HL-60 (cell line): ENCODE data around the gene KRT17.

Experiments used
- DNase-seq, 2 experiments: peaks; one replicate each; pipeline ENCODE4 v3.0.0-alpha.2; 2010 to 2020; ENCODE audit warnings: low read depth in 1 of 2, low spot score in 1 of 2
- H3K27ac ChIP-seq: fragments of 250-450 bp; sonication (Bioruptor Pico); replicated peaks from 2 replicates; pipeline ENCODE4 v1.5.1; 2020; ENCODE audit warnings: mild to moderate bottlenecking, moderate library complexity
- H3K27me3 ChIP-seq: fragments of 250-450 bp; sonication (Bioruptor Pico); 2 replicates; pipeline ENCODE4 v1.5.1; 2021; ENCODE audit warnings: mild to moderate bottlenecking, moderate library complexity; ENCODE audit not compliant: insufficient read depth, poor library complexity, severe bottlenecking
- H3K4me3 ChIP-seq: replicated peaks from 2 replicates; pipeline ENCODE4 v1.5.1; 2011; ENCODE audit warnings: mild to moderate bottlenecking, control low read depth, low read length; ENCODE audit not compliant: insufficient read depth
- CTCF ChIP-seq: IDR thresholded peaks from one replicate; pipeline ENCODE4 v1.5.1; 2011; ENCODE audit warnings: low read length, control low read depth, inconsistent platforms; ENCODE audit not compliant: insufficient read depth
- GABPA ChIP-seq: IDR thresholded peaks from 2 replicates; pipeline ENCODE4 v1.6.1; 2012; ENCODE audit warnings: low read depth
- POLR2AphosphoS5 ChIP-seq: IDR thresholded peaks from 2 replicates; pipeline ENCODE4 v1.6.1; 2012; ENCODE audit warnings: low read depth
- SPI1 ChIP-seq: IDR thresholded peaks from 2 replicates; pipeline ENCODE4 v1.6.1; 2012; ENCODE audit warnings: low read depth, mild to moderate bottlenecking, borderline replicate concordance
- TF ChIP-seq, protein P1 (sequence below): IDR thresholded peaks from 2 replicates; pipeline ENCODE4 v1.6.1; 2012; ENCODE audit warnings: low read depth; ENCODE audit not compliant: insufficient replicate concordance

Gene KRT17

GRCh38 chr17:41653421-41653820 is 29.0 kb upstream of the KRT17 start:
- Histone ChIP-seq H3K27ac (no peak overlapping the region), H3K27me3 (no peaks in the 10 kb centered on the region), H3K4me3 (no peak overlapping the region)
- TF ChIP-seq SPI1 (no peak), GABPA (no peak), CTCF (no peak), POLR2AphosphoS5 (no peak)
- TF ChIP-seq, protein P1, sequence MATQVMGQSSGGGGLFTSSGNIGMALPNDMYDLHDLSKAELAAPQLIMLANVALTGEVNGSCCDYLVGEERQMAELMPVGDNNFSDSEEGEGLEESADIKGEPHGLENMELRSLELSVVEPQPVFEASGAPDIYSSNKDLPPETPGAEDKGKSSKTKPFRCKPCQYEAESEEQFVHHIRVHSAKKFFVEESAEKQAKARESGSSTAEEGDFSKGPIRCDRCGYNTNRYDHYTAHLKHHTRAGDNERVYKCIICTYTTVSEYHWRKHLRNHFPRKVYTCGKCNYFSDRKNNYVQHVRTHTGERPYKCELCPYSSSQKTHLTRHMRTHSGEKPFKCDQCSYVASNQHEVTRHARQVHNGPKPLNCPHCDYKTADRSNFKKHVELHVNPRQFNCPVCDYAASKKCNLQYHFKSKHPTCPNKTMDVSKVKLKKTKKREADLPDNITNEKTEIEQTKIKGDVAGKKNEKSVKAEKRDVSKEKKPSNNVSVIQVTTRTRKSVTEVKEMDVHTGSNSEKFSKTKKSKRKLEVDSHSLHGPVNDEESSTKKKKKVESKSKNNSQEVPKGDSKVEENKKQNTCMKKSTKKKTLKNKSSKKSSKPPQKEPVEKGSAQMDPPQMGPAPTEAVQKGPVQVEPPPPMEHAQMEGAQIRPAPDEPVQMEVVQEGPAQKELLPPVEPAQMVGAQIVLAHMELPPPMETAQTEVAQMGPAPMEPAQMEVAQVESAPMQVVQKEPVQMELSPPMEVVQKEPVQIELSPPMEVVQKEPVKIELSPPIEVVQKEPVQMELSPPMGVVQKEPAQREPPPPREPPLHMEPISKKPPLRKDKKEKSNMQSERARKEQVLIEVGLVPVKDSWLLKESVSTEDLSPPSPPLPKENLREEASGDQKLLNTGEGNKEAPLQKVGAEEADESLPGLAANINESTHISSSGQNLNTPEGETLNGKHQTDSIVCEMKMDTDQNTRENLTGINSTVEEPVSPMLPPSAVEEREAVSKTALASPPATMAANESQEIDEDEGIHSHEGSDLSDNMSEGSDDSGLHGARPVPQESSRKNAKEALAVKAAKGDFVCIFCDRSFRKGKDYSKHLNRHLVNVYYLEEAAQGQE: no peak
- no peak for DNase-seq

DNA sequence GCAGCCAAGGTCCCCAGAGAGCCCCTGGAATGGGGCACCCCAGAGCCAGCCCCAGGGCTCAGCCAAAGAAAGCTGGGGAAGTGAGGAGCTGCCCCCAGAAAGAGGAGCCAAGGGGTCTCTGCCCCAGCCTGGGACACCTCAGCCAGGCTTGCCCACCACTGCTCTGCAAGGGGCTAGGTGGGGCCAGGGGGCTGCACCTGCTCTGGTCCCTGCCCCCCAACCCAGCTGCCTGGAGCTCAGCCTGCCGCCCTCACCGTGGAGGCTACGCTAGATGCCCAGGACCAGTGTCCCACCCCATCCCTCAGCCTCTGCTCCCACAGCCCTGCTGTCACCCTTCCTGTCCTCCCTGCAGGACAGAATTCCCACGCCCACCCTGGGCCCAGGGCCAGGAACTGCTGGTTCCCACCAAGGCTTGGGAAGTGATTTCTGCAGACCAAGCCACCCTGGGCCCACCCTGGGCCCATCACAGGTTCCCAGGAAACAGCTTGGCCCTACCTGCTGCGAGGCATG is 28.1 kb upstream of the KRT17 start:
- TF ChIP-seq POLR2AphosphoS5: no peak
- TF ChIP-seq, protein P1: no peak
- TF ChIP-seq SPI1: no peak
- no peak for TF ChIP-seq GABPA
- TF ChIP-seq CTCF: no peak

DNA sequence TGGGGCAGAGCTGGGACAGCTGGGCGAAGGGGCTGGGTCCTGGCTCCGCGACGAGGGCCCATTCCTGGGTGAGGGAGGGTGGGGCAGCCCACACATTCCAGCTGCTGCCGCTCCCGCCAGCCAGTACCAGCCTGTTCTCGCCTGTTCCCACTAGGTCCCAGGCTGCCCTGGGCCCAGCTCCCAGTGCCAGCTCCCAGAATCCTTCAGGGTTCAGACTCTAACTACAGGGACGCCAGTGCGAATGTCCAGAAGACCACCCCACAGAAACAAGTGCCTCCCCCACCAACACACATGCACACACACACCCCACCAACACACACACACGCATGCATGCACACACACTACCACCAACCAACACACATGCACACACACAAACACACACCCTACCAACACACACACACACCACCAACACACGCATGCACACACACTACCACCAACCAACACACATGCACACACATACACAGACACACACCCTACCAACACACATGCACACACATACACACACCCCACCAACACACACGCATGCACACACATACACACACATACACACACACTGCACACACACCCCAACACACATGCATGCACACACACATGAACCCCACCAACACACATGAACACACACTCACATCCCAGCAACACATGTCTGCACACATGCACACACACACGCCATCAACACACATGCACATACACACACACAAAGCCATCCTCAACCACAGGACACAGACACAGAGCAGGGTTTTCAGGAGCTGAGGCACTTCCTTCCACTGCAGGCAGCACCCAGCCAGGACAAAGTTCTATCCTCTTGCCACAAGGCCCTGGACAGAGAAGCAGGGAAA is 27.5 kb upstream of the KRT17 start:
- DNase-seq: no peak
- no peak for TF ChIP-seq CTCF
- no peak for TF ChIP-seq POLR2AphosphoS5
- Histone ChIP-seq H3K4me3 (no peak overlapping the region), H3K27me3 (no peaks in the 10 kb centered on the region), H3K27ac (no peak overlapping the region)

More for the DNA sequence above, 28.1 kb upstream of the KRT17 start:
- Histone ChIP-seq H3K4me3 (no peak overlapping the region), H3K27ac (no peak overlapping the region), H3K27me3 (no peaks in the 10 kb centered on the region)
- no peak for DNase-seq
